HL-60 (cell line): ENCODE measurements around the gene TNIK.

Experiments
- CTCF ChIP-seq: IDR thresholded peaks from one replicate; pipeline ENCODE4 v1.5.1; 2011; ENCODE audit warnings: low read length, control low read depth, inconsistent platforms; ENCODE audit not compliant: insufficient read depth
- GABPA ChIP-seq: IDR thresholded peaks from 2 replicates; pipeline ENCODE4 v1.6.1; 2012; ENCODE audit warnings: low read depth
- SPI1 ChIP-seq: IDR thresholded peaks from 2 replicates; pipeline ENCODE4 v1.6.1; 2012; ENCODE audit warnings: low read depth, mild to moderate bottlenecking, borderline replicate concordance

DNA sequence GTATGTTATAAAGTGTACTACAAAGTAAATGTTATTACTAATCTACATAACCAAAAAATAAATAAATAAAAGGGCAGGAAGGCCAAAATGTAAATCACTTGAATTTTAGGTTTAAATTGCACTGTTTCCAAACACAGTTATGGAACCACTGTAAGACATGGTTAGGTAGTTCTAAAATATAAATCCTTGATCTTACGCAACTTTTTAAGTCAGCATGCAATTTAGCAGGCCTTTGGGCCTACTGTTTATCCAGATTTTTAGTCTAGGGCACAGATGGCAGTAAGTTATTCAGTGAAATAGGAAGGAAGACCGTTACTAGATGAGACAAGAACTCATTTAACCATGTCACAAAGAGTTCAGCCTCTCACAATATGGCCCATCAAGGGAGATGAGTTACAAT is 246.3 kb downstream of the TNIK start:
- TF ChIP-seq CTCF (no peak), SPI1 (no peak), GABPA (no peak)
